Natural killer cell (primary cell): ENCODE measurements around the gene PPL. TPM values are rescaled to one million over a fixed set of nuclear protein-coding genes. Genes with fewer than 3 reads are reported as not detected.

Experiments used
- ATAC-seq, 3 donors: fragments of 150-1000 bp in 2 of 3; fragments of 200-7000 bp in 1 of 3; cut with Tn5 transposase; 1 replicate in 1 of 3; 2 replicates in 2 of 3; pipeline ENCODE4 v1.10.0; 2021; ENCODE audit warnings: mild to moderate bottlenecking in 2 of 3, moderate library complexity in 2 of 3
- DNase-seq, 2 donors: peaks; one replicate each; pipeline versions ENCODE4 v3.0.0 to v3.0.0-alpha.2; 2013 to 2021; ENCODE audit warnings: mixed read lengths in 1 of 2
- H3K27ac ChIP-seq: one replicate; pipeline ENCODE4 v1.5.1; 2013; ENCODE audit warnings: mild to moderate bottlenecking, low read length
- H3K27me3 ChIP-seq: one replicate; pipeline ENCODE4 v1.6.1; 2013; ENCODE audit warnings: low read length; ENCODE audit not compliant: control insufficient read depth, insufficient read depth
- H3K36me3 ChIP-seq: one replicate; pipeline ENCODE4 v1.6.1; 2013; ENCODE audit warnings: low read length; ENCODE audit not compliant: control insufficient read depth, insufficient read depth
- H3K4me1 ChIP-seq: one replicate; pipeline ENCODE4 v1.6.1; 2013; ENCODE audit warnings: low read length; ENCODE audit not compliant: control insufficient read depth, insufficient read depth
- H3K4me3 ChIP-seq: one replicate; pipeline ENCODE4 v1.5.1; 2013; ENCODE audit warnings: low read length
- H3K9me3 ChIP-seq: one replicate; pipeline ENCODE4 v1.6.1; 2013; ENCODE audit warnings: low read length; ENCODE audit not compliant: control insufficient read depth, insufficient read depth
- H3K27ac Mint-ChIP-seq, 2 donors: one replicate each; pipeline ENCODE4 v1.8.0; 2022; ENCODE audit warnings: mild to moderate bottlenecking in 2 of 2, mixed read lengths in 2 of 2, moderate library complexity in 1 of 2
- H3K27me3 Mint-ChIP-seq, 2 donors: one replicate each; pipeline ENCODE4 v1.8.0; 2022; ENCODE audit warnings: low read depth in 2 of 2, mixed read lengths in 2 of 2
- H3K36me3 Mint-ChIP-seq: one replicate; pipeline ENCODE4 v1.8.0; 2022; ENCODE audit warnings: mixed read lengths
- H3K4me1 Mint-ChIP-seq, 2 donors: one replicate each; pipeline ENCODE4 v1.8.0; 2022; ENCODE audit warnings: mixed read lengths in 2 of 2
- H3K4me3 Mint-ChIP-seq: one replicate; pipeline ENCODE4 v1.8.0; 2022; ENCODE audit warnings: mild to moderate bottlenecking, moderate library complexity, mixed read lengths
- H3K9me3 Mint-ChIP-seq, 2 donors: one replicate each; pipeline ENCODE4 v1.8.0; 2022; ENCODE audit warnings: mixed read lengths in 2 of 2
- CTCF ChIP-seq: fragments of 200-600 bp; IDR thresholded peaks from one replicate; pipeline ENCODE4 v1.8.0; 2022; ENCODE audit warnings: antibody characterized with exemption
- WGBS: methylation state at CpG from one replicate; pipeline ENCODE4 v1.1.7; 2013; ENCODE audit warnings: missing lambda C conversion rate; ENCODE audit not compliant: insufficient coverage; 5-methylcytosine and 5-hydroxymethylcytosine counted together
- intact Hi-C: fragments of 100-400 bp; cut with micrococcal nuclease; formaldehyde crosslinking; loops from one replicate; pipeline ENCODE4 v1.14.2; 2022
- total RNA-seq, 4 donors: library from RNA; stranded (reverse); fragments of 120-200 nt in 1 of 4; gene quantifications; one replicate each; pipeline versions ENCODE4 v1.2.3 to v1.2.4, GENCODE V29; 2013 to 2022

Gene PPL
- total RNA-seq, 3 donors from 2014 or later (not counting 1 experiment from before 2014, with no cell fraction given) = not detected

GRCh38 chr16:4862639-4863038, 74.3 kb downstream of the PPL start:
- no peaks in the 10 kb centered on the region for H3K9me3 ChIP-seq
- no peak overlapping the region for H3K4me3 Mint-ChIP-seq
- H3K4me1 Mint-ChIP-seq = peaks cover 27 to 28% of the 10 kb centered on the region in 2 donors
- H3K4me1 ChIP-seq = no peaks in the 10 kb centered on the region
- intact Hi-C loops = no loop called here
- H3K27me3 Mint-ChIP-seq = no peaks in the 10 kb centered on the region
- no peak for ATAC-seq
- peaks cover 21% of the 10 kb centered on the region for H3K36me3 Mint-ChIP-seq
- H3K9me3 Mint-ChIP-seq = no peaks in the 10 kb centered on the region
- TF ChIP-seq CTCF = no peak
- H3K36me3 ChIP-seq = peaks cover 61% of the 10 kb centered on the region
- no peak for DNase-seq
- H3K27ac ChIP-seq = no peak overlapping the region
- H3K4me3 ChIP-seq = no peak overlapping the region
- WGBS = 88% methylated on average over 4 of the region's 5 CpGs
- H3K27ac Mint-ChIP-seq = no peak overlapping the region
- H3K27me3 ChIP-seq = no peaks in the 10 kb centered on the region

- no peaks in the 10 kb centered on the region for H3K9me3 Mint-ChIP-seq
- peaks cover 29% of the 10 kb centered on the region for H3K36me3 Mint-ChIP-seq
Measured at GRCh38 chr16:4860727-4861342, 76.1 kb downstream of the PPL start.

GRCh38 chr16:4859900-4860255, 77.1 kb downstream of the PPL start:
- no peak for TF ChIP-seq CTCF
- Histone ChIP-seq H3K27me3 (no peaks in the 10 kb centered on the region), H3K4me1 (no peaks in the 10 kb centered on the region), H3K4me3 (no peak overlapping the region), H3K27ac (no peak overlapping the region), H3K9me3 (no peaks in the 10 kb centered on the region), H3K36me3 (peaks cover 76% of the 10 kb centered on the region)
- H3K9me3 Mint-ChIP-seq = no peaks in the 10 kb centered on the region
- H3K36me3 Mint-ChIP-seq = peaks cover 29% of the 10 kb centered on the region
- no peaks in the 10 kb centered on the region for H3K27me3 Mint-ChIP-seq
- ATAC-seq (no peak), DNase-seq (no peak)
- intact Hi-C loops = no loop called here
- H3K4me3 Mint-ChIP-seq = no peak overlapping the region
- no peak overlapping the region for H3K27ac Mint-ChIP-seq
- H3K4me1 Mint-ChIP-seq = peaks cover 15 to 16% of the 10 kb centered on the region in 2 donors
- WGBS = 96% methylated on average over 10 of the region's 10 CpGs

More at GRCh38 chr16:4860727-4861342, 76.1 kb downstream of the PPL start:
- Mint-ChIP-seq H3K4me3 (no peak overlapping the region), H3K27me3 (no peaks in the 10 kb centered on the region), H3K27ac (no peak overlapping the region), H3K4me1 (peaks cover 15 to 16% of the 10 kb centered on the region in 2 donors)
- H3K27me3 ChIP-seq = no peaks in the 10 kb centered on the region
- intact Hi-C loops = no loop called here
- WGBS = 97% methylated on average over 14 of the region's 14 CpGs
- no peak overlapping the region for H3K4me3 ChIP-seq
- ATAC-seq (no peak), DNase-seq (no peak)
- H3K4me1 ChIP-seq = no peaks in the 10 kb centered on the region
- H3K36me3 ChIP-seq = peaks cover 68% of the 10 kb centered on the region
- no peak for TF ChIP-seq CTCF
- no peaks in the 10 kb centered on the region for H3K9me3 ChIP-seq
- no peak overlapping the region for H3K27ac ChIP-seq
